Measurements from ENCODE around the gene CCDC127.
"Not testable (repeated sequence)": the region's sequence is repeated elsewhere in the genome, so short reads cannot be mapped to it uniquely, and the experiment has no call there.

- TF ChIP-seq CTCF (IDR thresholded peaks at IDR 0.05); EZH2 (IDR thresholded peaks at IDR 0.05; ENCODE audit: borderline replicate concordance, insufficient read depth, low read depth, low read length, poor library complexity, severe bottlenecking): not testable (repeated sequence)
Observed at GRCh38 chr5:251975-252374, 34.0 kb upstream of the CCDC127 start.
